Fibroblast of skin of left biceps (primary cell): Measurements from ENCODE around the gene CENPC.

ENCODE experiments used
- DNase-seq, 2 experiments: peaks; one replicate each; pipeline ENCODE4 v3.0.0-alpha.2; 2013; ENCODE audit warnings: low read depth in 2 of 2

Gene CENPC, protein sequence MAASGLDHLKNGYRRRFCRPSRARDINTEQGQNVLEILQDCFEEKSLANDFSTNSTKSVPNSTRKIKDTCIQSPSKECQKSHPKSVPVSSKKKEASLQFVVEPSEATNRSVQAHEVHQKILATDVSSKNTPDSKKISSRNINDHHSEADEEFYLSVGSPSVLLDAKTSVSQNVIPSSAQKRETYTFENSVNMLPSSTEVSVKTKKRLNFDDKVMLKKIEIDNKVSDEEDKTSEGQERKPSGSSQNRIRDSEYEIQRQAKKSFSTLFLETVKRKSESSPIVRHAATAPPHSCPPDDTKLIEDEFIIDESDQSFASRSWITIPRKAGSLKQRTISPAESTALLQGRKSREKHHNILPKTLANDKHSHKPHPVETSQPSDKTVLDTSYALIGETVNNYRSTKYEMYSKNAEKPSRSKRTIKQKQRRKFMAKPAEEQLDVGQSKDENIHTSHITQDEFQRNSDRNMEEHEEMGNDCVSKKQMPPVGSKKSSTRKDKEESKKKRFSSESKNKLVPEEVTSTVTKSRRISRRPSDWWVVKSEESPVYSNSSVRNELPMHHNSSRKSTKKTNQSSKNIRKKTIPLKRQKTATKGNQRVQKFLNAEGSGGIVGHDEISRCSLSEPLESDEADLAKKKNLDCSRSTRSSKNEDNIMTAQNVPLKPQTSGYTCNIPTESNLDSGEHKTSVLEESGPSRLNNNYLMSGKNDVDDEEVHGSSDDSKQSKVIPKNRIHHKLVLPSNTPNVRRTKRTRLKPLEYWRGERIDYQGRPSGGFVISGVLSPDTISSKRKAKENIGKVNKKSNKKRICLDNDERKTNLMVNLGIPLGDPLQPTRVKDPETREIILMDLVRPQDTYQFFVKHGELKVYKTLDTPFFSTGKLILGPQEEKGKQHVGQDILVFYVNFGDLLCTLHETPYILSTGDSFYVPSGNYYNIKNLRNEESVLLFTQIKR

DNA sequence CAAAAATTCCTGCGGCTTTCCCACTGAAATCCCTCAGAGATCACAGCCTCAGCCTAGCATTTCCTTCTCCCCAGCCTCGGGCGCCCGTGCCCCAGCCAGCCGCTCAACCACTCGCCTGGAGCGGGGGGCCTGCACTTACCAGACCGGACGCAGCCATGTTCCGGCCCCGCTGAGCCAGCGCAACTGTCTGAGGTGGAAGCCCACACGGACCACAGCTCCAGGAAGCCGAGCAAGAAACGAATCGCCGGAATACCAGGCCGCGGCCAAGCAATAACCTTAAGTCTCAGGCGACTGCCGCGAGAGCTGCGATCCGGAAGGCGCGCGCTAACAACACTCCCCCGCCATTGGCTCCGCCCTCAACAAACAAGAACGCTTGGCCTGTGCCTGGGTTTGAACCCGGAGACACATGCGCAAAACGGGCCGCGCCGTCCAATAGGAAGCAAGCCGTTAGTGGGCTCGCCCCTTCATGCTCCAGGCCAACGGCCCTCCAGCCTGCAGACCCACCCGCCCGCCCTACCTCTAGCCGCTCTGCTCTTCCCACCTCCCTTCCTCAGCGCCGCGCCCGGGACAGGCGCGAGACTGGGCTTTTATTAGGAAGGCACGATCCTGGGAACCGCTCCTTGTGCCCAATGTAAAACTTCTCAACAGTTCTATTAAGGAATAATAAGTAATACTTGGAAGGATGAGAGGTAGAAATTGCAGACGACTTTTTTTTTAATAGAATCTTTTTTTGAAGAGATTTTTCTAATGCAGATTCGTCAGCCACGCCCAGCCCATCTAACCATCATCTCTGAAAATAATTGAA lies at the start of gene CENPC:
Gene CENPC, minus strand, starts transcription at position 305 of the 805 bp plus-strand sequence. Its CDS starts 148 bp downstream, at position 157.
- peak; percentile 90 to 93 for DNase-seq

DNA sequence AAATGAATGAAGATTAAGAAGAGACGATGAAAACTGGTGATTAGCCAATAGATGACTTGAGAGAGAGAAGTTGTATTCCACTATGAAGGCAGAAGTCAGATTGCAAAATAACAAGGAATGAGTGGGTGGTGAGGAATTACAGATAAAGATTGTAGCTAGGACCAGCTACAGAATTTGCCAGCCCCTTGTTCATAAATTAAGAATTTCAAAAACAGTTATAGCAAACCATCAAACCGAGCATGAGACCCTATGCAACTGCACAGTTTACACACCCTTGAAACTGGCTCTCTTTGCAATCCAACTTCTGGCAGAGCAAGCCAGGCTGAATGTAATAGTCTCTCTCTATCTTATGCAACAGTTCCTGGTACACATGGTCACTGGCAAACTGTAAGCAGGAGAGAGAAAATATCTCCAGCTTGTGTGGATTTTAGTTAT lies 48.5 kb upstream of the CENPC start:
- DNase-seq, result peak; percentile 7 to 25

DNA sequence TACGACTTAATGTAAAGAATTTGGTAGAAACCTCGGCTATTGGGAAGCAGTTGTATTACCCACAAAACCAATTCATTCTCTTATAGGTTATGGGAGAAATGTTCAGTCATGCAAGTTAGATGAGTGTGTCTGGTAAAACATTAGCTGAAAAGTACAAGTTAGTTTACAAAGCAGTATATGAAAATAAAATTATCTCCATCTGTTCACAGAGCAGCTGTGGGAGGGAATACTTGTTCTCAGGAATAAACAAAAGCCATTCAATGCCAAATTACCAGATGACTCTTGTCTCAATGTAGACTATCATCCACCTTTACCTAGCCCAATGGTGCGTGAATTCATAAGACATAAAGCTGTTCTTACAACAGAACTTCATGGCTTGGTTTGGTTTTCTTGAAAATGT lies 41.9 kb upstream of the CENPC start:
- no peak for DNase-seq

DNA sequence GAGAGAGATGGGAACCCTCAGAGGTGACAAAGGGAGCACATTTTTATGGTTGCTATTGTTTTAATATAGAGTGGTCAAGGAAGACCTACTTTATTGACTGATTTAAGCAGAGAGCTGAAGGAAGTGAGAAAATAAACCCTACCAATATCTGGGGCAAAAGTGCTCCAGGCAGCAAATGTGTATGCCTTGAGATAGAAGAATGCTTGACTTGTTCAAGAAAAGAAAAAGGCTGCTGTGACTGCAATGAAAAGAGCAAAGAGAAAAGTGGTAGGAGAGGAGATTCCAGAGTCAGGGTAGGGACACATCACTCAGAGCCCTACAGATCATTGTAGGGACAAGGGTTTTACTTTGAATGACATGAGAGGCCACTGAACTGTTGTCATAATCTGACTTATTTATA lies 39.2 kb upstream of the CENPC start:
- no peak for DNase-seq

DNA sequence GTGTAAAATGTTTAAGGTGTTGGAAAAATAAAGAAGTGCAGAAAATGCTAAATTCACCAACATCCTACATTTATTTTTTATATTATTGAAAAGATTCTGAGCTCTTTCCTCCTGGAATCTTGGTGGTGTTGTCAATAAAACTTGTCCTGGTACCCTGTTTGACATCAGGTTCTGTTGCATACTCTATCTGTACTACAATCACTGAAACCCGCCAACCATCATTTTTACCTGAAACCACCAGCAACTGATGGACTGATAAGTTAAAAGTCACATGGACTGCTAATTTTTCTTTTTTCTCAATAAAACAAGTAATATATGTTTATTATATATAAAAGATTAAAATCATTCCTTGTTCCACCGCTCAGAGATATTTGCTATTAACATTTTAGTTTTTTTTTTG lies 36.6 kb upstream of the CENPC start:
- no peak for DNase-seq

DNA sequence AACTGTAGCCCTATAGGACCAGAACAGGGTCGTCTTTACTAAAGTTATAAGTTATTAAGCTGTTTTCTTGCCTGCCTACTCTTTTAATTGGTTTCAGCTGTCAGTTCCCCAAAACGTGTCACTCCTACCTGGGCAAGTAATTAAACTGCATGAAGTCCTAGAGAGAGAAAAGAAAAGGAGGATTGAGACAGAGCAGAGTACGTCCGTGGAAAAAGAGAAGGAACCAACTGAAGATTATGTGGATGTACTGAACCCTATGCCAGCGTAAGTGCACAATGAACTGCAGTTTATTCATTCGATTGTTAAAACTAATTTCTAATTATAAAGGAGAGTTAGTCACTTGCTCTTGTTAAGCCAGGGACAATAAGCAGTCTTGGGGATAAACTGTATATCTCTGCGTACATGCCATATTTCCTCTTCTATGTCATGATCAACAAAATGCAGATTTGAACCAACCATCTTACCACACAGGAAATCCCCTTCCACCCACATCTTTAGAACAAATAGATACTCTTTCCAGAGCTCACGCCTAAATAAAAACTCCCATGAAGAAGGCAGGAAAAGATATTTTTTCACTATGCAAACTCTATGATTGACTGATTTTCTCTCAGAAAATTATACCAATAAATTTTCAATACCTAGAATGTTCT lies 36.0 kb upstream of the CENPC start:
- no peak for DNase-seq

DNA sequence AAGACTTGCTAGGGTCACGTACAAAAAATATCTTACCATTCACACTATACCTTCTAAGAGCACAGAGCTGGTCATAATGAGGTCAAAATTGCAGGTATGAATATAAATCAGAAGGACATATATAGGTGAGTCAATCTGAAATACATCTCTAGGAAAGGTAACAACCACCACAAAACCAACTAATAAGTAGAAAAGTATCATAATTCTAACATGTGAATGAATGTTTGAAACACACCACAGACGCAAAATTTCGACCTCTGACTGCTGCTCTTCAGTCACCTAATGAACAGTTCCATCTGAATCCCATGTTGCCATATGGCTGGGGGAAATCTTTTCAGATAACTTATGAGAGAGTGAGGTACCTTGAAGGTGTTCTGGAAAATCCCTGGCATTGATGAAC lies 35.3 kb upstream of the CENPC start:
- DNase-seq, result no peak

DNA sequence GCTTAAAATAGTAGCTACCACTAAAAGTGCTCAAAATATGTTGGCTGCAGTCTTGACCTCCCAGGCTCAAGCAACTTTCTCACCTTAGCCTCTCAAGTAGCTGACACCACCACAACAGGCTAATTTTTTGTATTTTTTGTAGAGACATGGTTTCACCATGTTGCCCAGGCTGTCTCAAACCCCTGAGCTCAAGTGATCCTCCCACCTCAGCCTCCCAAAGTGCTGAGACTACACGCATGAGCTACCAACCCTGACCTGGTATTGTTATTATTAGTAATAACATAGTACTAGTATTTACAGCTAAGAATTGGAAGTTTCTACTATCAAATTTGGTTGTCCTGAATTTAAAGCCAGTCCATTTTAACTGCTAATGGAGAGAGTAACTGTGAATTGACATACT lies 31.2 kb upstream of the CENPC start:
- DNase-seq, result no peak

DNA sequence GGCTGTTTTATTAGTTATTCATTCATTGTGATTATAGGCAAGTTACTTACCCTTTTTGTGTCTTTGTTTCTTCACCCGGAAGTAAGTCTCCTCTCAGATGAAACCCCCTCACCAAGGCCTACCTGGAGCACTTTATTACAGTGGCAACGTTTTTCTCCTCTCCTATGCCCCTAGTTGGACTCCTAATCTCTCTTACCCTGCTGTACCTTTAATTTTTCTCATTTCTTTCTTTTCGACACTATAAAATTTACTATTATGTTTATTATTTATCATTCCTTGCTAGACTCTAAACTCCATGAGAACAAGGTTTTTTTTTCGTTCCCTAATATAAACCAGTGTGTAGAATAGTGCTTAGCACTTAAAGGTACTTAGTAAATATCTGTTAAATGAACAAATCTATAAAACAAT lies 30.8 kb upstream of the CENPC start:
- DNase-seq, result no peak

DNA sequence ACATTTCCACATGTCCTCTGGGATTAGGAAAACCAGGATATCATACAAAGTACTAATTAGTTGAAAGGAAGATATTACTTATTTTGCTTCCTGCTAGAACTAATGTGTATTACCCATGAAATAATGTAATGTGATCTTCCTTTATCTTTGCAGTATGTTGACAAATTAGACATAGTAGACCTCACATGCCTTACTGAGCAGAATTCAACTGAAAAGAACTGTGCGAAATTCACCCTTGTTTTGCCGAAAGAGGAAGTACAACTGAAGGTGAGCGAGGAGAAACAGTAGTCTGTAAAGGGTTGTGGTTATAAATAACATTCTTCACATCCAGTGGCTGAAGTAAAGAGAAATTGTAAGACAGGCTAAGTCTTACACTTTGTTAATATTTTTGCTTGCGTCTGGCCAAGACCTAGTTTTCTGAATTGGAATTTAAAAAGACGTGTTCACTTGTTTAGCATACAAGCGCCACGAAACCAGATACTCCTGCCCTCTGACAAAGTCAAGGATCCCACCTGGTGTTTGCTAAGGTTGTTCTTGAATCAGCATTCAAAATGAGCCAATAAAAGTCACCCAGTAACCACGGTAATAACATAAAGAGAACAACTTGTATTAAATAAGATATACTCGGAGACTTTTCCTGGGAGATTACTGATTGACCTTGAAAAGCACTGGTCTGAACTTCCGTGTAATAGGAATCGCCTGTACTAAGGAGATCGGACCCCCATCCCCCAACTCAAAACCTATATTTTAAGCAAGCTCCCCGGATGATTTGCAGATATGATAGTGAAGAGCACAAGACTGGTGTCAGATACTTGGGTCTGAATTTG lies 30.1 kb upstream of the CENPC start:
- DNase-seq, result no peak

DNA sequence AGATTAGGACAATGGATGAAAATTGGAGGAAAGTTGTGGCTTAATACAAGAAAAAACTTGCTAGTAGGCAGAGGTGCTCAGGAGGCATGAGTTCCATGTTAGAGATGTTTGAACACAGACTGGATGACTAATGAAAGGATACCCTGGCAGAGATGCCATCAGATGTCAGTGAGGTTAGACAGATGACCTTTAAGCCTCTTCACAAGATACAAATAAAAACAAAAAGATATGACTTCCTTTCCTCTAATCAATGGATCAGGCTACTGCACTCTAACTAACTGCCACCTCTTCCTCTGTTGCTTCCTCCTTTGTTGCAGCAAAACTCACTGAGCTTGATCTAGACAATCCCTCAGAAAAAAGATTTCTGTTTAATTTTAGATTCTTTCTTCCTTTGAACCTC lies 27.9 kb upstream of the CENPC start:
- no peak for DNase-seq

DNA sequence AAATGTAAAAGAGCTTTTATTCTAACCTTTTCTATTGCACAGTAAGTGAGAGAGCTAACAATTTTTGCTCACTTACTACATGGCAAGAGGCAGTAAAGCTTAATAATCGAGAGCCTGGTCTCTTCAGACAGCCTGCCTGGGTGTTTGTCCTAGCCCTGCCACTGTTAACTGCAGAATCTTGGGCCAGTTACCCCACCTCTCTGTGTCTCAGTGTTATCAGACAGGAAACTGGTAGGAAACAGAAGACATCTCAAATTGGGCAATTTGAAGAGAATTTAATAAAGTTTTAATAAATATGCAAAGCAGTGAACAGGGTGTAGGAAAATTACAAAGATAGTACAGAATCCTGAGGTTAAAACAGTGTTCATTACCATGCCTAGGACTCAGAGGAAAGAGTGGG lies 26.7 kb upstream of the CENPC start:
- DNase-seq, result no peak

DNA sequence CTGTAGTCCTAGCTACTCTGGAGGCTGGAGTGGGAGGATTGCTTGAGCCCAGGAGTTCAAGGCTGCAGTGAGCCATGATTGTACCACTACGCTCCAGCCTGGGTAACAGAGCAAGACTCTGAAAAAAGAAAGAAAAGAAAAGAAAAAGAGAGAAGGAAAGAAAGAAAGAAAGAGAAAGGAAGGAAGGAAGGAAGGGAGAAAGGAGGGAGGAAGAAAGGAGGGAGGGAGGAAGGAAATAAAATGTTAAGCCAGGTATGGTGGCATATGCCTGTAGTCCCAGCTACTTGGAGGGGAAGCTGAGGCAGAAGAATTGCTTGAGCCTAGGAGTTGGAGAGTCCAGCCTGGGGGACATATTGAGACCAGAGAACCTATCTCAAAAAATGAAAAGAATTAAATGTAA lies 25.2 kb upstream of the CENPC start:
- DNase-seq, result no peak

DNA sequence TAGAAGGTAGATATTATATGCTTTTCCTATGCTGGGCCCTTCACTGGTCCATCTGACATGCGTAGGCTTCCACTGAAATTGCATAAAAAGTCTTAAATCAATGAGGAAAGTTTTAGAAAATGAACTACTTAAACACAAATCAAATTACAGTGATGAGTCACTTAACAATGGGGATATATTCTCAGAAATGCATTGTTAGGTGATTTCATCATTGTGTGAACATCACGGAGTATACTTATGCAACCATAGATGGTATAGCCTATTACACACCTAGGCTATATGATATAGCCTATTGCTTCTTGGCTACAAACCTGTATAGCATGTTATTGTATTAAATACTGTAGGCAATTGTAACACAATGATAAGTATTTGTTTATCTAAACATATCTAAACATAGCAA lies 23.5 kb upstream of the CENPC start:
- DNase-seq, result no peak

DNA sequence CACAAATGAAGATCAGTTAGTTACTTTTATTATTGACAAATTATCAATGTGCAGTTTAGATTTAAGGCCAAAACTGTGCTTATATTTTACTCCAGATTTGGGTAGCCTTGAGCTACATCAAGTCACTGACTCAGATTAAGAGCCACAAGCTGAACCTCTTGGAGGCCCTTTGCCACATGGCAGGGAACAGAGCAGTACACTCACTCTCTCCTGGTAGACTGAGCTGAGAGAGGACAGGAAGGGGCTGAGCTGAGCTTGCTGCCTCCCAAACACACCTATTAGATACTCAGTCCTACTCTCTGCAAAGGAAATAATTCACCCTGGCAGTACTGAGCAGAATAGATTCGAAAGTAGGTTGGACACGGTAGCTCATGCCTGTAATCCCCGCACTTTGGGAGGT lies 21.0 kb upstream of the CENPC start:
- no peak for DNase-seq

DNA sequence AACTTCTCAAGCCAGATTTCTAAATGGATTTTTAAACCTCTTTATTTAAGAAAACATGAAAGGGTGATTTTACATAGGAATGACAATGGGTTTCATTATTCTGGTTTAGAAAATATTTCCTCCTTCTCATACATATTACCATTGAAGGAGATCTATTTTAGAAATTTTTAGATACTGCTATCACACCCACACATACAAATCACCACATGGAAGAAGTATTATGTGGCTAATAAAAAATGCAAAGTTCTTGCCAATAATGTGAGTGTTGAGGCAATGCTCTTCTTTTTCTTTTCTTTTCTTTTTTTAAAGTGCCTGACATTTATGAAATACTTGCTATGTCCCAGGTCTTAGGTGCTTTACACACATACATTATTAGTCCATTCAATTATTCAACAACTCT lies 20.0 kb upstream of the CENPC start:
- DNase-seq, result peak in 1 of 2 experiments; percentile 33

DNA sequence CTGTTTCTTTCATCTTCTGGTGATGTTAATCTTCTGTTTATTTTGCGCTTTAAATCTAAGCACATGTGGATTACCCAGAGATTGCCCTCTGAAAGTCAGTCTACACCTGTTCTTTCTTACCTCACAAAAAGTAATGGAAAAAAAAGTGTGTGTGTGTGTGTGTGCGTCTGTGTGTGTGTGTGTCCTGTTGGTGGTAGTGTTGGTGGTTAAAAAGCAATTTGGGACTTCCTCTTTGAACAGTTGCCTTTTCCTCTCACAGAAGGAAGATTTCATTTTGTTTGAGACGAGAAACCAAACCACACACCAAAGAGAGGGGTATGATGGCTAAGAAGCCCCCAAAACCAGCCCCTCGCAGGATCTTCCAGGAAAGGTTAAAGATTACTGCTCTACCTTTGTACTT lies 13.2 kb upstream of the CENPC start, which contains the start of gene STAP1:
Gene STAP1, plus strand, starts transcription at position 235 of the 400 bp plus-strand sequence. Its CDS starts 83 bp downstream, at position 318.
- DNase-seq, result no peak

DNA sequence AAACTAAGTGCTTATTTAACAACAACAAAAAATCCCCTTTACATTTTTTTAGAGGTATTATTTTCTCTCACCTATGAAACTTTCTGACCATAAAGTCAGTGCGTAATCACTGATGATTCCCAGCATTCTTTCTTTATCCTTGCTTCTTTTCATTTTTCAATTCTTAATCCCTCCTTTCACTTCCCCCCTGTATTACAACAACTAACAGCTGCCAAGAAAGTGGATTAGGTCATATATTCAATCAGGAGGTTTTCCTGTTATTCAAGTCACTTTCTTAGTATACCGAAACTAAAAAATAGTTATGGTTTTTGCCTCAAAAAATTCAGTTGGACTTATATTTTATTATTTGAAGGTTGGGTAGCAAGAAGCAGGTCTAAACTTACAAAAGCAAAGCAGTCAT lies 11.1 kb upstream of the CENPC start:
- no peak for DNase-seq

DNA sequence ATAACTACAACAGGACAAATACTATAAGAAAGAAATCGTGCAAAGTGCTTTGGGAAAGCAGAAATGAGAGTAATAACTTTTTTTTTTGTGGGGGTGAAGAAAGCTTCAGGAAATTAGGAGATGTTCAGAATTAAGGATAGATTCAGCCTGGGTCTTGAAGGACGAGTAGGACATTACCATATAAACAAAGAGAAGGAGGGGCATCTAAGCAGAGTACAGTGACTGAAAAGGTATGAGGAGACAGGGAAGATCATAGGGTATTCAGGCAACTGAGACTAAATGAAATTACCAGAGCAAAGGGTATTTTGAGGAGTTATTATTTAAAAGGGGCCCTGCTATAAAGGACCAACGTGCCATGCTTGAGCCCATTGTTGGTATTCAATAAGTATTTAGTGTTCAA lies 10.1 kb upstream of the CENPC start:
- DNase-seq, result no peak

DNA sequence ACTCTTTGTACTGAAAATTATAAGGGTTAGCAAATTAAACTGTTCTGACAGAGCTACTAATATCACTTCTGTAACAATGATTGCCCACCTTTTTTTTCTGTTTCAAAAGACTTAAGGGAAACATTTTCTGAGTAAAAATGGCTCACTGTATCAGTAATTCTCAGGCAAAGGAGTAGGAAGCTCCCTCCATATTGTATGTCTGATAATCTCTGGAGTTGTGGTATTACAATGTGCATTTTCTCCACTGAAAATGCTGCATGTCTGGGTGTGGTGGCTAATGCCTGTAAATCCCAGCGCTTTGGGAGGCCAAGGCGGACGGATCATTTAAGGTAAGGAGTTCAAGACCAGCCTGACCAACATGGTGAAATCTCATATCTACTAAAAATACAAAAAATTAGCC lies 8.8 kb upstream of the CENPC start:
- DNase-seq, result no peak
